HepG2 (cell line): ENCODE measurements around the gene UNC13D. TPM values are rescaled to one million over a fixed set of nuclear protein-coding genes. Genes with fewer than 3 reads are reported as not detected.

Source experiments
- FOXA1 ChIP-seq, 2 experiments: fragments of 450-650 bp in 1 of 2; sonication (generic) in 1 of 2; formaldehyde crosslinking in 1 of 2; IDR thresholded peaks; 2 replicates each; pipeline versions ENCODE4 v1.4.0 to v1.6.1; 2016 to 2020; ENCODE audit warnings: missing genetic modification reagents in 1 of 2
- FOXA3 ChIP-seq: IDR thresholded peaks from 2 replicates; pipeline ENCODE4 v1.6.1; 2016; ENCODE audit warnings: missing genetic modification reagents, missing compliant biosample characterization
- FOXO1 ChIP-seq: sonication (generic); formaldehyde crosslinking; IDR thresholded peaks from 2 replicates; pipeline ENCODE4 v1.4.0; 2020; ENCODE audit warnings: missing genetic modification reagents
- KAT7 ChIP-seq: IDR thresholded peaks from 2 replicates; pipeline ENCODE4 v1.6.1; 2018; ENCODE audit warnings: borderline replicate concordance, missing compliant biosample characterization
- KDM2A ChIP-seq: sonication (generic); formaldehyde crosslinking; IDR thresholded peaks from 2 replicates; pipeline ENCODE4 v1.4.0; 2020; ENCODE audit warnings: low read depth, missing genetic modification reagents, borderline replicate concordance
- MYPOP ChIP-seq: sonication (generic); formaldehyde crosslinking; IDR thresholded peaks from 2 replicates; pipeline ENCODE4 v1.8.1; 2023; ENCODE audit warnings: mild to moderate bottlenecking, moderate library complexity, missing genetic modification reagents
- NFIC ChIP-seq: IDR thresholded peaks from 2 replicates; pipeline ENCODE4 v1.6.1; 2012; ENCODE audit warnings: mild to moderate bottlenecking, low read length, inconsistent platforms
- SNAI1 ChIP-seq: sonication (generic); formaldehyde crosslinking; IDR thresholded peaks from 2 replicates; pipeline ENCODE4 v1.5.0; 2020; ENCODE audit warnings: mild to moderate bottlenecking, missing genetic modification reagents, borderline replicate concordance
- SYNCRIP ChIP-seq: fragments of 200-400 bp; formaldehyde crosslinking; IDR thresholded peaks from 2 replicates; pipeline ENCODE4 v1.6.1; 2018; ENCODE audit warnings: mild to moderate bottlenecking, low read depth, low read length; ENCODE audit not compliant: insufficient read depth
- UBTF ChIP-seq: sonication (generic); formaldehyde crosslinking; IDR thresholded peaks from 2 replicates; pipeline ENCODE4 v1.4.0; 2020; ENCODE audit warnings: mild to moderate bottlenecking, missing genetic modification reagents
- ZFP41 ChIP-seq: sonication (generic); formaldehyde crosslinking; IDR thresholded peaks from 2 replicates; pipeline ENCODE4 v1.4.0; 2020; ENCODE audit warnings: mild to moderate bottlenecking, missing genetic modification reagents, borderline replicate concordance
- ZNF260 ChIP-seq: sonication (generic); formaldehyde crosslinking; IDR thresholded peaks from 2 replicates; pipeline ENCODE4 v1.4.0; 2020; ENCODE audit warnings: missing genetic modification reagents, low read depth, mild to moderate bottlenecking, borderline replicate concordance
- ZNF282 ChIP-seq: fragments of 450-650 bp; IDR thresholded peaks from 2 replicates; pipeline ENCODE4 v1.6.1; 2018; ENCODE audit not compliant: partially characterized antibody
- ZNF550 ChIP-seq: sonication (generic); formaldehyde crosslinking; IDR thresholded peaks from 2 replicates; pipeline ENCODE4 v1.4.0; 2020; ENCODE audit warnings: mild to moderate bottlenecking, missing genetic modification reagents, borderline replicate concordance
- ZNF766 ChIP-seq: sonication (generic); formaldehyde crosslinking; IDR thresholded peaks from 2 replicates; pipeline ENCODE4 v1.5.0; 2020; ENCODE audit warnings: missing genetic modification reagents, borderline replicate concordance
- ZNF883 ChIP-seq: sonication (generic); formaldehyde crosslinking; IDR thresholded peaks from 2 replicates; pipeline ENCODE4 v1.5.1; 2020; ENCODE audit warnings: mild to moderate bottlenecking, missing genetic modification reagents; ENCODE audit errors: not compliant biosample characterization
- ZSCAN31 ChIP-seq: sonication (generic); formaldehyde crosslinking; IDR thresholded peaks from 2 replicates; pipeline ENCODE4 v1.5.0; 2020; ENCODE audit warnings: low read depth, mild to moderate bottlenecking, missing genetic modification reagents
- polyA plus RNA-seq, 8 experiments: library from polyadenylated mRNA; depleted of rRNA in 3 of 8; stranded (reverse) in 7 of 8; unstranded in 1 of 8; fragments of >200 nt; fragmentation: Illumina TruSeq in 4 of 8; extraction: Trizol in 4 of 8; gene quantifications; 2 replicates each; pipeline versions ENCODE4 v1.2.1 to v1.2.3, GENCODE V29; 2011 to 2016; ENCODE audit warnings: low read depth in 4 of 8, missing spikeins in 1 of 8, mixed read lengths in 1 of 8; ENCODE audit not compliant: insufficient read depth in 1 of 8
- total RNA-seq, 5 experiments: library from RNA; depleted of rRNA; stranded (reverse); fragments of >200 nt; fragmentation: Illumina TruSeq; extraction: Trizol; gene quantifications; 2 replicates each; pipeline ENCODE4 v1.2.3, GENCODE V29; 2016; ENCODE audit warnings: low read depth in 1 of 5
- TF ChIP-seq, protein P1 (sequence below): IDR thresholded peaks from 2 replicates; pipeline ENCODE4 v1.6.1; 2012; ENCODE audit warnings: inconsistent platforms
- TF ChIP-seq, protein P2 (sequence below): sonication (generic); formaldehyde crosslinking; IDR thresholded peaks from 2 replicates; pipeline ENCODE4 v1.5.0; 2020; ENCODE audit warnings: mild to moderate bottlenecking, missing genetic modification reagents

UNC13D gene
- total and polyA plus RNA-seq, 2 of the 13 experiments (the other 11 are each of a cell fraction or from before 2014, with no cell fraction given): 29.7 to 42.7 TPM

DNA sequence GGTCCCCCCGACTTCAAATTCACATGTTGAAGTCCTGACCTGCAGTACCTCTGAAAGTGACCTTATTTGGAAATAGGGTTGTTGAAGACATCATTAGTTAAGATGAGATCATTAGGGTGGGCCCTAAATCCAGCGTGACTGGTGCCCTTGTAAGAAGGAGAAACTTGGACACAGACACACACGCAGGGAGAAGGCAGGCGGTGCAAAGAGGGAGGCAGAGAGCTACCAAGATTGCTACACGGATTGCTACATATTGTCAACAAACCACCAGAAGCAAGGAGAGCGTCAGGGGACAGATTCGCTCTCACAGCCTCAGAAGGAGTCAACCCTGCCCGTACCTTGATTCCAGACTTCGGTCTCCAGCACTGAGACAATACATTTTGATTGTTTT is 17.7 kb upstream of the UNC13D start (continued):
- TF ChIP-seq MYPOP (CRISPR knock-in tag): 0 out of 2 replicates have a peak, but pooled peaks have one; percentile 14
- TF ChIP-seq, protein P1, sequence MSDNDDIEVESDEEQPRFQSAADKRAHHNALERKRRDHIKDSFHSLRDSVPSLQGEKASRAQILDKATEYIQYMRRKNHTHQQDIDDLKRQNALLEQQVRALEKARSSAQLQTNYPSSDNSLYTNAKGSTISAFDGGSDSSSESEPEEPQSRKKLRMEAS: 0 out of 2 replicates have a peak, but pooled peaks have one; percentile 9
- no peak for TF ChIP-seq SNAI1 (CRISPR knock-in tag)
- TF ChIP-seq SYNCRIP: no peak
- no peak for TF ChIP-seq ZNF260 (CRISPR knock-in tag)
- no peak for TF ChIP-seq UBTF (CRISPR knock-in tag)
- TF ChIP-seq ZNF766 (CRISPR knock-in tag): no peak
- TF ChIP-seq FOXA1 (IDR thresholded peaks at IDR 0.05): no peak
- peak; percentile 73 for TF ChIP-seq FOXA1 (CRISPR knock-in tag; IDR thresholded peaks at IDR 0.05)
- peak; percentile 7 for TF ChIP-seq ZNF883
- no peak for TF ChIP-seq ZNF282
- TF ChIP-seq, protein P2, sequence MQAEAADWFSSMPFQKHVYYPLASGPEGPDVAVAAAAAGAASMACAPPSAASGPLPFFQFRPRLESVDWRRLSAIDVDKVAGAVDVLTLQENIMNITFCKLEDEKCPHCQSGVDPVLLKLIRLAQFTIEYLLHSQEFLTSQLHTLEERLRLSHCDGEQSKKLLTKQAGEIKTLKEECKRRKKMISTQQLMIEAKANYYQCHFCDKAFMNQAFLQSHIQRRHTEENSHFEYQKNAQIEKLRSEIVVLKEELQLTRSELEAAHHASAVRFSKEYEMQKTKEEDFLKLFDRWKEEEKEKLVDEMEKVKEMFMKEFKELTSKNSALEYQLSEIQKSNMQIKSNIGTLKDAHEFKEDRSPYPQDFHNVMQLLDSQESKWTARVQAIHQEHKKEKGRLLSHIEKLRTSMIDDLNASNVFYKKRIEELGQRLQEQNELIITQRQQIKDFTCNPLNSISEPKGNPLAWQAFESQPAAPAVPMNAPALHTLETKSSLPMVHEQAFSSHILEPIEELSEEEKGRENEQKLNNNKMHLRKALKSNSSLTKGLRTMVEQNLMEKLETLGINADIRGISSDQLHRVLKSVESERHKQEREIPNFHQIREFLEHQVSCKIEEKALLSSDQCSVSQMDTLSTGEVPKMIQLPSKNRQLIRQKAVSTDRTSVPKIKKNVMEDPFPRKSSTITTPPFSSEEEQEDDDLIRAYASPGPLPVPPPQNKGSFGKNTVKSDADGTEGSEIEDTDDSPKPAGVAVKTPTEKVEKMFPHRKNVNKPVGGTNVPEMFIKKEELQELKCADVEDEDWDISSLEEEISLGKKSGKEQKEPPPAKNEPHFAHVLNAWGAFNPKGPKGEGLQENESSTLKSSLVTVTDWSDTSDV (CRISPR knock-in tag): 0 out of 2 replicates have a peak, but pooled peaks have one; percentile 35
- no peak for TF ChIP-seq ZSCAN31
- TF ChIP-seq NFIC: no peak
- peak; percentile 73 for TF ChIP-seq FOXA3 (CRISPR knock-in tag)
- TF ChIP-seq ZNF550: 0 out of 2 replicates have a peak, but pooled peaks have one; percentile 4
- 0 out of 2 replicates have a peak, but pooled peaks have one; percentile 4 for TF ChIP-seq KDM2A (CRISPR knock-in tag)
- 0 out of 2 replicates have a peak, but pooled peaks have one; percentile 20 for TF ChIP-seq FOXO1 (CRISPR knock-in tag)
- TF ChIP-seq ZFP41 (CRISPR knock-in tag): 0 out of 2 replicates have a peak, but pooled peaks have one; percentile 21
- TF ChIP-seq KAT7: no peak
